Activated CD4-positive, alpha-beta T cell treated with anti-CD3 and anti-CD28 coated beads, Interleukin-2, amount 10 ng/mL, durations not matched to agents 7 days and 5 days (primary cell): ENCODE measurements around the gene SLC35F4. TPM values are rescaled to one million over a fixed set of nuclear protein-coding genes. Genes with fewer than 3 reads are reported as not detected.
"Not testable (repeated sequence)": the region's sequence is repeated elsewhere in the genome, so short reads cannot be mapped to it uniquely, and the experiment has no call there.

Experiments used
- CTCF ChIA-PET: fragments of 350-600 bp; sonication (Branson Sonifier 250); formaldehyde crosslinking; loops from one replicate; lab custom pipeline; 2021; ENCODE audit warnings: antibody characterized with exemption; lab: Charles Lee
- POLR2A ChIA-PET: fragments of 350-600 bp; sonication (Branson Sonifier 250); formaldehyde crosslinking; loops from one replicate; lab custom pipeline; 2021; ENCODE audit warnings: antibody characterized with exemption; lab: Charles Lee
- DNase-seq: peaks from one replicate; pipeline ENCODE4 v3.0.0-alpha.2; 2020
- H3K27ac Mint-ChIP-seq: one replicate; pipeline ENCODE4 v1.8.0; 2021; ENCODE audit warnings: mild to moderate bottlenecking, moderate library complexity, mixed read lengths
- H3K27me3 Mint-ChIP-seq: one replicate; pipeline ENCODE4 v1.8.0; 2021; ENCODE audit warnings: mixed read lengths
- H3K36me3 Mint-ChIP-seq: one replicate; pipeline ENCODE4 v1.8.0; 2021; ENCODE audit warnings: low read depth, mixed read lengths
- H3K4me1 Mint-ChIP-seq: one replicate; pipeline ENCODE4 v1.8.0; 2021; ENCODE audit warnings: mixed read lengths
- H3K4me3 Mint-ChIP-seq: one replicate; pipeline ENCODE4 v1.8.0; 2021; ENCODE audit warnings: mild to moderate bottlenecking, moderate library complexity, mixed read lengths
- H3K9me3 Mint-ChIP-seq: one replicate; pipeline ENCODE4 v1.8.0; 2021; ENCODE audit warnings: mixed read lengths
- total RNA-seq, 2 experiments: library from RNA; stranded (reverse); gene quantifications; one replicate each; pipeline ENCODE4 v1.2.3, GENCODE V29; 2021

Gene SLC35F4
- total RNA-seq, 2 experiments from 2014 or later = not detected

- no peak for DNase-seq
- no peaks in the 10 kb centered on the region for H3K36me3 Mint-ChIP-seq
- H3K4me3 Mint-ChIP-seq = no peak overlapping the region
- CTCF ChIA-PET = no interaction called here
- no peaks in the 10 kb centered on the region for H3K4me1 Mint-ChIP-seq
- H3K27ac Mint-ChIP-seq = no peak overlapping the region
- peaks cover 3% of the 10 kb centered on the region for H3K9me3 Mint-ChIP-seq
- no peaks in the 10 kb centered on the region for H3K27me3 Mint-ChIP-seq
- POLR2A ChIA-PET = no interaction called here
These were observed 136.4 kb downstream of the SLC35F4 start for GRCh38 chr14:57729208-57730187.

- Mint-ChIP-seq H3K4me1 (no peaks in the 10 kb centered on the region), H3K36me3 (no peaks in the 10 kb centered on the region), H3K27me3 (no peaks in the 10 kb centered on the region), H3K27ac (no peak overlapping the region), H3K9me3 (peaks cover 4% of the 10 kb centered on the region), H3K4me3 (no peak overlapping the region)
- ChIA-PET CTCF (no interaction called here), POLR2A (no interaction called here)
- no peak for DNase-seq
These were observed 140.4 kb downstream of the SLC35F4 start for GRCh38 chr14:57725399-57726077.

- H3K4me3 Mint-ChIP-seq, CTCF ChIA-PET, POLR2A ChIA-PET, H3K36me3 Mint-ChIP-seq, DNase-seq, H3K27me3 Mint-ChIP-seq, H3K27ac Mint-ChIP-seq, H3K9me3 Mint-ChIP-seq, H3K4me1 Mint-ChIP-seq: not testable (repeated sequence)
These were observed 143.8 kb downstream of the SLC35F4 start for GRCh38 chr14:57722141-57722540.

GRCh38 chr14:57714487-57714931 lies 151.4 kb downstream of the SLC35F4 start:
- Mint-ChIP-seq H3K27ac (no peak overlapping the region), H3K4me1 (no peaks in the 10 kb centered on the region), H3K36me3 (no peaks in the 10 kb centered on the region), H3K27me3 (no peaks in the 10 kb centered on the region), H3K9me3 (peaks cover 3% of the 10 kb centered on the region), H3K4me3 (no peak overlapping the region)
- ChIA-PET CTCF (no interaction called here), POLR2A (no interaction called here)
- no peak for DNase-seq

GRCh38 chr14:57712698-57713097 lies 153.2 kb downstream of the SLC35F4 start:
- Mint-ChIP-seq H3K4me1 (no peaks in the 10 kb centered on the region), H3K27ac (no peak overlapping the region), H3K4me3 (no peak overlapping the region), H3K36me3 (no peaks in the 10 kb centered on the region), H3K27me3 (no peaks in the 10 kb centered on the region), H3K9me3 (peaks cover 9% of the 10 kb centered on the region)
- POLR2A ChIA-PET = no interaction called here
- CTCF ChIA-PET = no interaction called here
- no peak for DNase-seq

- POLR2A ChIA-PET = no interaction called here
- Mint-ChIP-seq H3K4me3 (no peak overlapping the region), H3K9me3 (peaks cover 9% of the 10 kb centered on the region), H3K36me3 (no peaks in the 10 kb centered on the region), H3K4me1 (no peaks in the 10 kb centered on the region), H3K27me3 (no peaks in the 10 kb centered on the region), H3K27ac (no peak overlapping the region)
- DNase-seq = no peak
- CTCF ChIA-PET = no interaction called here
These were observed 153.8 kb downstream of the SLC35F4 start for GRCh38 chr14:57712102-57712501.

- Mint-ChIP-seq H3K27ac (no peak overlapping the region), H3K36me3 (no peaks in the 10 kb centered on the region), H3K9me3 (peaks cover 9% of the 10 kb centered on the region), H3K4me1 (no peaks in the 10 kb centered on the region), H3K4me3 (no peak overlapping the region), H3K27me3 (no peaks in the 10 kb centered on the region)
- no peak for DNase-seq
- ChIA-PET CTCF (no interaction called here), POLR2A (no interaction called here)
These were observed 156.0 kb downstream of the SLC35F4 start for GRCh38 chr14:57709909-57710308.

- H3K9me3 Mint-ChIP-seq, DNase-seq, POLR2A ChIA-PET, H3K4me3 Mint-ChIP-seq, H3K4me1 Mint-ChIP-seq, CTCF ChIA-PET, H3K27ac Mint-ChIP-seq, H3K27me3 Mint-ChIP-seq, H3K36me3 Mint-ChIP-seq: not testable (repeated sequence)
These were observed 156.8 kb downstream of the SLC35F4 start for GRCh38 chr14:57709086-57709485.

- no peak for DNase-seq
- ChIA-PET POLR2A (no interaction called here), CTCF (no interaction called here)
- no peaks in the 10 kb centered on the region for H3K36me3 Mint-ChIP-seq
- no peak overlapping the region for H3K4me3 Mint-ChIP-seq
- H3K27me3 Mint-ChIP-seq = no peaks in the 10 kb centered on the region
- H3K27ac Mint-ChIP-seq = no peak overlapping the region
- H3K9me3 Mint-ChIP-seq = peaks cover 9% of the 10 kb centered on the region
- no peaks in the 10 kb centered on the region for H3K4me1 Mint-ChIP-seq
These were observed 158.7 kb downstream of the SLC35F4 start for GRCh38 chr14:57707219-57707618.

- H3K4me1 Mint-ChIP-seq = no peaks in the 10 kb centered on the region
- no peak for DNase-seq
- ChIA-PET CTCF (no interaction called here), POLR2A (no interaction called here)
- H3K27me3 Mint-ChIP-seq = no peaks in the 10 kb centered on the region
- no peak overlapping the region for H3K4me3 Mint-ChIP-seq
- H3K36me3 Mint-ChIP-seq = no peaks in the 10 kb centered on the region
- H3K9me3 Mint-ChIP-seq = peaks cover 6% of the 10 kb centered on the region
- no peak overlapping the region for H3K27ac Mint-ChIP-seq
These were observed 161.1 kb downstream of the SLC35F4 start for GRCh38 chr14:57704763-57705162.

GRCh38 chr14:57699947-57700346 lies 165.9 kb downstream of the SLC35F4 start:
- no peak for DNase-seq
- Mint-ChIP-seq H3K9me3 (no peaks in the 10 kb centered on the region), H3K27ac (no peak overlapping the region), H3K27me3 (no peaks in the 10 kb centered on the region), H3K4me3 (no peak overlapping the region), H3K4me1 (no peaks in the 10 kb centered on the region), H3K36me3 (no peaks in the 10 kb centered on the region)
- ChIA-PET CTCF (no interaction called here), POLR2A (no interaction called here)

- no peak for DNase-seq
- Mint-ChIP-seq H3K4me1 (no peaks in the 10 kb centered on the region), H3K27me3 (no peaks in the 10 kb centered on the region), H3K27ac (no peak overlapping the region), H3K9me3 (no peaks in the 10 kb centered on the region), H3K4me3 (no peak overlapping the region), H3K36me3 (no peaks in the 10 kb centered on the region)
- ChIA-PET POLR2A (no interaction called here), CTCF (interaction anchor here (0.7 kb wide), 1 partner anchor 9 kb away, joined by 3 read pairs; no protein-coding TSS in a partner anchor)
These were observed 173.2 kb downstream of the SLC35F4 start for GRCh38 chr14:57692671-57693070.

- Mint-ChIP-seq H3K27me3 (no peaks in the 10 kb centered on the region), H3K36me3 (no peaks in the 10 kb centered on the region), H3K4me3 (no peak overlapping the region), H3K9me3 (no peaks in the 10 kb centered on the region), H3K27ac (no peak overlapping the region), H3K4me1 (no peaks in the 10 kb centered on the region)
- CTCF ChIA-PET = no interaction called here
- no peak for DNase-seq
- POLR2A ChIA-PET = no interaction called here
These were observed 178.5 kb downstream of the SLC35F4 start for GRCh38 chr14:57687416-57687815.
